Measurements from ENCODE around the gene SLC13A2. TPM values are rescaled to one million over a fixed set of nuclear protein-coding genes. Genes with fewer than 3 reads are reported as not detected.

The SLC13A2 gene
- total RNA-seq, 1 donor from 2014 or later = not detected

- DNase-seq (ENCODE audit: missing footprints) = peak; percentile 40
- intact Hi-C loops (cut with DNase I) = no loop called here
- no peak for ATAC-seq
Observed at GRCh38 chr17:28547096-28547622, 73.7 kb downstream of the SLC13A2 start.

Other genes starting within 250 kb of the SLC13A2 start
- gene TMEM97, start 154.4 kb upstream of the SLC13A2 start, total RNA-seq = 2.3 TPM
- gene IFT20, start 138.2 kb upstream of the SLC13A2 start, total RNA-seq = 11.6 TPM
- gene TNFAIP1, start 137.9 kb upstream of the SLC13A2 start, total RNA-seq = 32.9 TPM
- gene POLDIP2, start 116.1 kb upstream of the SLC13A2 start, total RNA-seq = 160 TPM
- not detected for gene SEBOX, start 108.4 kb upstream of the SLC13A2 start, total RNA-seq
- gene VTN, start 103.3 kb upstream of the SLC13A2 start, total RNA-seq = 36.9 TPM
- gene SARM1, start 102.0 kb upstream of the SLC13A2 start, total RNA-seq = 6.2 TPM
- gene SLC46A1, start 67.4 kb upstream of the SLC13A2 start, total RNA-seq = 7.7 TPM
- not detected for gene FOXN1, start 32.7 kb downstream of the SLC13A2 start, total RNA-seq
- gene UNC119, start 79.0 kb downstream of the SLC13A2 start, total RNA-seq = 22.2 TPM
- 41.1 TPM for gene PIGS, start 97.9 kb downstream of the SLC13A2 start, total RNA-seq
- gene ALDOC, start 103.3 kb downstream of the SLC13A2 start, total RNA-seq = 396 TPM
- 1.6 TPM for gene SPAG5, start 125.4 kb downstream of the SLC13A2 start, total RNA-seq
- gene RSKR, start 140.5 kb downstream of the SLC13A2 start, total RNA-seq = 5.0 TPM
- gene BLTP2, start 171.5 kb downstream of the SLC13A2 start, total RNA-seq = 78.6 TPM
- gene SDF2, start 188.3 kb downstream of the SLC13A2 start, total RNA-seq = 31.5 TPM
- 41.0 TPM for gene SUPT6H, start 188.6 kb downstream of the SLC13A2 start, total RNA-seq
- 0.73 TPM for gene PROCA1, start 238.2 kb downstream of the SLC13A2 start, total RNA-seq
- 16.2 TPM for gene RAB34, start 244.2 kb downstream of the SLC13A2 start, total RNA-seq
- gene RPL23A, start 246.3 kb downstream of the SLC13A2 start, total RNA-seq = 945 TPM